Gastroesophageal sphincter (tissue), 4 donors: ENCODE data around the gene MUSK. TPM values are rescaled to one million over a fixed set of nuclear protein-coding genes. Genes with fewer than 3 reads are reported as not detected.

Experiments used
- ATAC-seq: fragments of 150-250 bp; one replicate; pipeline ENCODE4 v1.9.1; 2016; ENCODE audit warnings: mild to moderate bottlenecking, moderate library complexity
- H3K27ac ChIP-seq, 4 donors: fragments of 200-600 bp; sonication (generic) in 3 of 4; 1 replicate in 3 of 4; 2 replicates in 1 of 4; pipeline ENCODE4 v1.5.1; 2016 to 2019
- H3K27me3 ChIP-seq: fragments of 200-600 bp; sonication (generic); one replicate; pipeline ENCODE4 v1.5.1; 2019
- H3K36me3 ChIP-seq, 2 donors: fragments of 200-600 bp; sonication (generic); one replicate each; pipeline ENCODE4 v1.5.1; 2019; ENCODE audit warnings: control low read depth in 1 of 2
- H3K4me1 ChIP-seq, 3 donors: fragments of 200-600 bp; sonication (generic); 1 replicate in 2 of 3; 2 replicates in 1 of 3; pipeline ENCODE4 v1.5.1; 2016 to 2019; ENCODE audit warnings: control low read depth in 2 of 3
- H3K4me3 ChIP-seq, 2 donors: fragments of 200-600 bp; sonication (generic); one replicate each; pipeline ENCODE4 v1.5.1; 2019; ENCODE audit warnings: mild to moderate bottlenecking in 1 of 2, moderate library complexity in 1 of 2
- H3K9me3 ChIP-seq, 3 donors: fragments of 200-600 bp; sonication (generic); one replicate each; pipeline ENCODE4 v1.5.1; 2017 to 2019; ENCODE audit warnings: control low read depth in 2 of 3
- EP300 ChIP-seq: sonication (generic); formaldehyde crosslinking; IDR thresholded peaks from one replicate; pipeline ENCODE4 v1.6.1; 2017; ENCODE audit warnings: antibody characterized with exemption, mild to moderate bottlenecking
- POLR2A ChIP-seq, 2 donors: fragments of 450-650 bp; IDR thresholded peaks; one replicate each; pipeline ENCODE4 v1.6.1; 2017; ENCODE audit warnings: antibody characterized with exemption in 2 of 2, mild to moderate bottlenecking in 2 of 2, moderate library complexity in 1 of 2
- POLR2AphosphoS5 ChIP-seq: sonication (generic); formaldehyde crosslinking; IDR thresholded peaks from one replicate; pipeline ENCODE4 v1.6.1; 2017; ENCODE audit warnings: antibody characterized with exemption
- WGBS, 2 donors: methylation state at CpG; one replicate each; pipeline ENCODE4 v1.1.5; 2018; ENCODE audit warnings: low coverage in 1 of 2; 5-methylcytosine and 5-hydroxymethylcytosine counted together
- total RNA-seq, 4 donors: library from RNA; depleted of rRNA; stranded (reverse); fragments of >200 nt; gene quantifications; one replicate each; pipeline ENCODE4 v1.1.0, GENCODE V29; 2016
- TF ChIP-seq, protein P1 (sequence below), 4 experiments: fragments of 200-600 bp in 2 of 4; fragments of 450-650 bp in 2 of 4; sonication (generic) in 1 of 4; IDR thresholded peaks; one replicate each; pipeline ENCODE4 v1.5.1; 2017 to 2019; ENCODE audit warnings: antibody characterized with exemption in 4 of 4, mild to moderate bottlenecking in 2 of 4, moderate library complexity in 2 of 4

Gene MUSK
- total RNA-seq, 4 donors from 2014 or later: 2.9 to 8.4 (median 4.2) TPM

- no peak for TF ChIP-seq POLR2A (IDR thresholded peaks at IDR 0.05)
- no peak for TF ChIP-seq EP300
- TF ChIP-seq, protein P1, sequence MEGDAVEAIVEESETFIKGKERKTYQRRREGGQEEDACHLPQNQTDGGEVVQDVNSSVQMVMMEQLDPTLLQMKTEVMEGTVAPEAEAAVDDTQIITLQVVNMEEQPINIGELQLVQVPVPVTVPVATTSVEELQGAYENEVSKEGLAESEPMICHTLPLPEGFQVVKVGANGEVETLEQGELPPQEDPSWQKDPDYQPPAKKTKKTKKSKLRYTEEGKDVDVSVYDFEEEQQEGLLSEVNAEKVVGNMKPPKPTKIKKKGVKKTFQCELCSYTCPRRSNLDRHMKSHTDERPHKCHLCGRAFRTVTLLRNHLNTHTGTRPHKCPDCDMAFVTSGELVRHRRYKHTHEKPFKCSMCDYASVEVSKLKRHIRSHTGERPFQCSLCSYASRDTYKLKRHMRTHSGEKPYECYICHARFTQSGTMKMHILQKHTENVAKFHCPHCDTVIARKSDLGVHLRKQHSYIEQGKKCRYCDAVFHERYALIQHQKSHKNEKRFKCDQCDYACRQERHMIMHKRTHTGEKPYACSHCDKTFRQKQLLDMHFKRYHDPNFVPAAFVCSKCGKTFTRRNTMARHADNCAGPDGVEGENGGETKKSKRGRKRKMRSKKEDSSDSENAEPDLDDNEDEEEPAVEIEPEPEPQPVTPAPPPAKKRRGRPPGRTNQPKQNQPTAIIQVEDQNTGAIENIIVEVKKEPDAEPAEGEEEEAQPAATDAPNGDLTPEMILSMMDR (IDR thresholded peaks at IDR 0.05): no peak
- no peak for TF ChIP-seq POLR2AphosphoS5
- Histone ChIP-seq H3K27ac (no peak overlapping the region), H3K4me3 (no peak overlapping the region), H3K36me3 (no peaks in the 10 kb centered on the region), H3K9me3 (no peaks in the 10 kb centered on the region), H3K4me1 (no peaks in the 10 kb centered on the region), H3K27me3 (no peaks in the 10 kb centered on the region)
- no peak for ATAC-seq
- 89 to 100% methylated on average over 1 to 2 of the region's 2 CpGs for WGBS, 2 donors
These were observed 168.9 kb downstream of the MUSK start for GRCh38 chr9:110837401-110838005.

- WGBS, 2 donors: 78 to 100% methylated on average over 2 to 9 of the region's 9 CpGs
- Histone ChIP-seq H3K36me3 (no peaks in the 10 kb centered on the region), H3K9me3 (no peaks in the 10 kb centered on the region), H3K4me3 (no peak overlapping the region), H3K27me3 (no peaks in the 10 kb centered on the region), H3K4me1 (peaks cover 0 to under 1% (median 0%) of the 10 kb centered on the region in 3 donors), H3K27ac (no peak overlapping the region)
- no peak for ATAC-seq
- TF ChIP-seq POLR2AphosphoS5 (no peak), POLR2A (IDR thresholded peaks at IDR 0.05) (no peak), EP300 (no peak)
- TF ChIP-seq, protein P1 (IDR thresholded peaks at IDR 0.05): no peak
These were observed 173.6 kb downstream of the MUSK start for GRCh38 chr9:110842169-110842568.

DNA sequence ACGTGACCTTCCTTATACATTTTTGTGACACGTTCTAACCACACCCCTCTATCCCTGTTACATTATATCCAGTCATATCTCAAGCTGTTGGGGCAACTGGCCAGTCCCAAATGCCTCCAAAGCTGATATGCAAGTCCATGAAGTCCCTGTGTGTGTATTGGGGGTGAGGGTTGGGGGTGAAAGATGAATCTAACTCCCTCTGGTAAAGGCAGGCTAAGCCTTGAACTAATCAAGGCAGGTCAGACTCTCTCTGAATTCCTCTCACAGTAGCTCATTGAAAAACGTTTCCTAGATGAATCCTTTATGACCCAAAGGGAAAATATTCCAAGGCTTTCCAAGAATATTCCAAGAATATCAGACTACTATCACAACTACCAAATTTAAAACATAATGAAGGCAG lies 174.4 kb downstream of the MUSK start:
- 40 to 57% methylated on average over 2 to 3 of the region's 3 CpGs for WGBS, 2 donors
- no peak for ATAC-seq

GRCh38 chr9:110844121-110844520 lies 175.5 kb downstream of the MUSK start:
- TF ChIP-seq POLR2AphosphoS5: no peak
- TF ChIP-seq, protein P1 (IDR thresholded peaks at IDR 0.05): no peak
- TF ChIP-seq EP300: no peak
- no peak for TF ChIP-seq POLR2A (IDR thresholded peaks at IDR 0.05)
- no peak for ATAC-seq
- no peaks in the 10 kb centered on the region for H3K9me3 ChIP-seq
- no peaks in the 10 kb centered on the region for H3K36me3 ChIP-seq
- no peak overlapping the region for H3K27ac ChIP-seq
- H3K4me3 ChIP-seq: no peak overlapping the region
- WGBS, 2 donors: 60 to 83% methylated on average over 1 of the region's 1 CpG
- peaks cover 0 to 4% (median 0%) of the 10 kb centered on the region in 3 donors for H3K4me1 ChIP-seq
- no peaks in the 10 kb centered on the region for H3K27me3 ChIP-seq

More for the DNA sequence above, 174.4 kb downstream of the MUSK start:
- no peak overlapping the region for H3K4me3 ChIP-seq
- H3K36me3 ChIP-seq: no peaks in the 10 kb centered on the region
- no peaks in the 10 kb centered on the region for H3K9me3 ChIP-seq
- H3K27me3 ChIP-seq: no peaks in the 10 kb centered on the region
- peaks cover 0 to 4% (median 0%) of the 10 kb centered on the region in 3 donors for H3K4me1 ChIP-seq
- TF ChIP-seq EP300: no peak
- TF ChIP-seq, protein P1 (IDR thresholded peaks at IDR 0.05): no peak
- TF ChIP-seq POLR2A (IDR thresholded peaks at IDR 0.05): no peak
- no peak for TF ChIP-seq POLR2AphosphoS5
- no peak overlapping the region for H3K27ac ChIP-seq

- Histone ChIP-seq H3K4me3 (no peak overlapping the region), H3K27ac (no peak overlapping the region), H3K27me3 (no peaks in the 10 kb centered on the region), H3K36me3 (no peaks in the 10 kb centered on the region), H3K4me1 (peaks cover 0 to 4% (median 0%) of the 10 kb centered on the region in 3 donors), H3K9me3 (no peaks in the 10 kb centered on the region)
- no peak for ATAC-seq
- WGBS, 2 donors: 89 to 92% methylated on average over 2 of the region's 2 CpGs
- TF ChIP-seq, protein P1 (IDR thresholded peaks at IDR 0.05): no peak
- TF ChIP-seq POLR2A (IDR thresholded peaks at IDR 0.05): no peak
- TF ChIP-seq POLR2AphosphoS5: no peak
- TF ChIP-seq EP300: no peak
These were observed 177.6 kb downstream of the MUSK start for GRCh38 chr9:110846215-110846614.
